ACC112 (cell line): ENCODE data around the gene STX8.

Source experiments
- H2AFZ ChIP-seq: fragments of 200-600 bp; sonication (generic); one replicate; pipeline ENCODE4 v1.6.0; 2017; ENCODE audit warnings: antibody characterized with exemption, low read length; ENCODE audit not compliant: unreplicated experiment
- H3K27ac ChIP-seq: fragments of 200-600 bp; sonication (generic); 2 replicates; pipeline ENCODE4 v1.5.1; 2014; ENCODE audit warnings: low read depth, mild to moderate bottlenecking, antibody characterized with exemption, low read length, moderate library complexity
- H3K27me3 ChIP-seq: fragments of 200-600 bp; sonication (generic); 2 replicates; pipeline ENCODE4 v1.6.1; 2014; ENCODE audit warnings: mild to moderate bottlenecking, antibody characterized with exemption, low read length, moderate library complexity, mixed read lengths; ENCODE audit not compliant: insufficient read depth
- H3K36me3 ChIP-seq: fragments of 200-600 bp; sonication (generic); 2 replicates; pipeline ENCODE4 v1.6.1; 2016; ENCODE audit warnings: mild to moderate bottlenecking, antibody characterized with exemption, low read length, moderate library complexity, mixed read lengths; ENCODE audit not compliant: insufficient read depth
- H3K4me1 ChIP-seq: fragments of 200-600 bp; sonication (generic); one replicate; pipeline ENCODE4 v1.6.1; 2016; ENCODE audit warnings: low read length, mixed read lengths; ENCODE audit not compliant: insufficient read depth, unreplicated experiment, control insufficient read depth
- H3K4me3 ChIP-seq: fragments of 200-600 bp; sonication (generic); 2 replicates; pipeline ENCODE4 v1.5.1; 2014; ENCODE audit warnings: mild to moderate bottlenecking, low read depth, low read length
- H3K79me2 ChIP-seq: fragments of 200-600 bp; sonication (generic); one replicate; pipeline ENCODE4 v1.6.0; 2016; ENCODE audit warnings: low read length; ENCODE audit not compliant: control insufficient read depth, unreplicated experiment, insufficient read depth

Gene STX8

GRCh38 chr17:9235346-9235745 lies 340.3 kb downstream of the STX8 start:
- Histone ChIP-seq H3K4me1 (peaks cover 6% of the 10 kb centered on the region), H3K79me2 (no peaks in the 10 kb centered on the region), H3K36me3 (no peaks in the 10 kb centered on the region), H3K27ac (no peak overlapping the region), H3K4me3 (no peak overlapping the region), H2AFZ (no peak overlapping the region), H3K27me3 (no peaks in the 10 kb centered on the region)

GRCh38 chr17:9234389-9234945 lies 341.2 kb downstream of the STX8 start:
- H3K36me3 ChIP-seq, result no peaks in the 10 kb centered on the region
- H3K27ac ChIP-seq, result no peak overlapping the region
- peaks cover 2% of the 10 kb centered on the region for H3K4me1 ChIP-seq
- H3K4me3 ChIP-seq, result no peak overlapping the region
- no peaks in the 10 kb centered on the region for H3K27me3 ChIP-seq
- no peaks in the 10 kb centered on the region for H3K79me2 ChIP-seq
- no peak overlapping the region for H2AFZ ChIP-seq

- Histone ChIP-seq H3K36me3 (no peaks in the 10 kb centered on the region), H3K27me3 (no peaks in the 10 kb centered on the region), H3K4me1 (no peaks in the 10 kb centered on the region), H3K79me2 (no peaks in the 10 kb centered on the region), H3K27ac (no peak overlapping the region), H3K4me3 (no peak overlapping the region), H2AFZ (no peak overlapping the region)
Observed at GRCh38 chr17:9233761-9234160, 341.9 kb downstream of the STX8 start.

- Histone ChIP-seq H3K36me3 (no peaks in the 10 kb centered on the region), H3K27me3 (no peaks in the 10 kb centered on the region), H3K4me3 (no peak overlapping the region), H3K79me2 (no peaks in the 10 kb centered on the region), H2AFZ (no peak overlapping the region), H3K27ac (no peak overlapping the region), H3K4me1 (no peaks in the 10 kb centered on the region)
Observed at GRCh38 chr17:9233271-9233599, 342.4 kb downstream of the STX8 start.

- H2AFZ ChIP-seq, result no peak overlapping the region
- no peaks in the 10 kb centered on the region for H3K79me2 ChIP-seq
- H3K4me1 ChIP-seq, result no peaks in the 10 kb centered on the region
- H3K36me3 ChIP-seq, result no peaks in the 10 kb centered on the region
- H3K27ac ChIP-seq, result no peak overlapping the region
- no peaks in the 10 kb centered on the region for H3K27me3 ChIP-seq
- no peak overlapping the region for H3K4me3 ChIP-seq
Observed at GRCh38 chr17:9232591-9233270, 342.9 kb downstream of the STX8 start.

GRCh38 chr17:9232155-9232475 lies 343.5 kb downstream of the STX8 start:
- Histone ChIP-seq H3K4me1 (no peaks in the 10 kb centered on the region), H3K79me2 (no peaks in the 10 kb centered on the region), H3K27ac (no peak overlapping the region), H3K4me3 (no peak overlapping the region), H2AFZ (no peak overlapping the region), H3K27me3 (no peaks in the 10 kb centered on the region), H3K36me3 (no peaks in the 10 kb centered on the region)

GRCh38 chr17:9231449-9232154 lies 344.0 kb downstream of the STX8 start:
- H3K36me3 ChIP-seq, result no peaks in the 10 kb centered on the region
- no peaks in the 10 kb centered on the region for H3K27me3 ChIP-seq
- no peak overlapping the region for H3K4me3 ChIP-seq
- H2AFZ ChIP-seq, result no peak overlapping the region
- H3K4me1 ChIP-seq, result no peaks in the 10 kb centered on the region
- no peak overlapping the region for H3K27ac ChIP-seq
- H3K79me2 ChIP-seq, result no peaks in the 10 kb centered on the region

- H3K27ac ChIP-seq, result no peak overlapping the region
- H2AFZ ChIP-seq, result no peak overlapping the region
- H3K27me3 ChIP-seq, result no peaks in the 10 kb centered on the region
- H3K79me2 ChIP-seq, result no peaks in the 10 kb centered on the region
- no peaks in the 10 kb centered on the region for H3K36me3 ChIP-seq
- no peaks in the 10 kb centered on the region for H3K4me1 ChIP-seq
- no peak overlapping the region for H3K4me3 ChIP-seq
Observed at GRCh38 chr17:9230861-9231260, 344.8 kb downstream of the STX8 start.

- H3K79me2 ChIP-seq, result no peaks in the 10 kb centered on the region
- H2AFZ ChIP-seq, result no peak overlapping the region
- H3K4me3 ChIP-seq, result no peak overlapping the region
- H3K4me1 ChIP-seq, result no peaks in the 10 kb centered on the region
- no peaks in the 10 kb centered on the region for H3K36me3 ChIP-seq
- H3K27ac ChIP-seq, result no peak overlapping the region
- H3K27me3 ChIP-seq, result no peaks in the 10 kb centered on the region
Observed at GRCh38 chr17:9230346-9230745, 345.3 kb downstream of the STX8 start.

- Histone ChIP-seq H3K27ac (no peak overlapping the region), H3K4me1 (no peaks in the 10 kb centered on the region), H3K79me2 (no peaks in the 10 kb centered on the region), H3K4me3 (no peak overlapping the region), H2AFZ (no peak overlapping the region), H3K36me3 (no peaks in the 10 kb centered on the region), H3K27me3 (no peaks in the 10 kb centered on the region)
Observed at GRCh38 chr17:9229826-9230201, 345.8 kb downstream of the STX8 start.

- Histone ChIP-seq H3K27ac (no peak overlapping the region), H3K79me2 (no peaks in the 10 kb centered on the region), H3K4me1 (no peaks in the 10 kb centered on the region), H3K27me3 (no peaks in the 10 kb centered on the region), H2AFZ (no peak overlapping the region), H3K36me3 (no peaks in the 10 kb centered on the region), H3K4me3 (no peak overlapping the region)
Observed at GRCh38 chr17:9229160-9229825, 346.3 kb downstream of the STX8 start.
